Panc1 (cell line): Measurements from ENCODE around the gene PARG. TPM values are rescaled to one million over a fixed set of nuclear protein-coding genes. Genes with fewer than 3 reads are reported as not detected.

Experiments used
- ATAC-seq: fragments of 200-7000 bp; cut with Tn5 transposase; 2 replicates; pipeline ENCODE4 v1.9.1; 2020; ENCODE audit warnings: mild to moderate bottlenecking, moderate library complexity
- BruUV-seq: library from RNA; stranded (reverse); fragments of 400-500 nt; replicated peaks from 2 replicates; lab custom pipeline; 2021; lab: Mats Ljungman, UMichigan
- CTCF ChIA-PET: fragments of 300-600 bp; sonication (Branson Sonifier 250); formaldehyde crosslinking; loops from one replicate; lab custom pipeline; 2022; ENCODE audit warnings: antibody characterized with exemption; lab: Charles Lee
- POLR2A ChIA-PET: fragments of 300-600 bp; sonication (Branson Sonifier 250); formaldehyde crosslinking; loops from one replicate; lab custom pipeline; 2022; ENCODE audit warnings: antibody characterized with exemption; lab: Charles Lee
- DNase-seq: peaks from one replicate; pipeline ENCODE4 v3.0.0-alpha.2; 2010; ENCODE audit warnings: low read depth, low spot score
- H3K27ac ChIP-seq: 2 replicates; pipeline ENCODE4 v1.5.1; 2011; ENCODE audit warnings: mild to moderate bottlenecking, low read length, inconsistent platforms
- H3K27me3 ChIP-seq: fragments of 200-500 bp; sonication (Bioruptor generic); 2 replicates; pipeline ENCODE4 v1.6.0; 2014; ENCODE audit warnings: low read length, inconsistent platforms; ENCODE audit not compliant: control insufficient read depth, insufficient read depth
- H3K36me3 ChIP-seq: fragments of 200-500 bp; sonication (Bioruptor generic); 2 replicates; pipeline ENCODE4 v1.5.1; 2014; ENCODE audit warnings: inconsistent platforms, mild to moderate bottlenecking, low read length, moderate library complexity; ENCODE audit not compliant: control insufficient read depth, insufficient read depth
- H3K4me1 ChIP-seq: 2 replicates; pipeline ENCODE4 v1.5.1; 2011; ENCODE audit warnings: inconsistent platforms, mild to moderate bottlenecking, low read length, moderate library complexity; ENCODE audit not compliant: control insufficient read depth, insufficient read depth
- H3K4me3 ChIP-seq, 2 experiments: 2 replicates each; pipeline ENCODE4 v1.5.1; 2011 to 2012; ENCODE audit warnings: low read depth in 2 of 2, low read length in 2 of 2, mild to moderate bottlenecking in 2 of 2, inconsistent platforms in 1 of 2, moderate library complexity in 1 of 2
- H3K9me3 ChIP-seq: fragments of 200-500 bp; sonication (Bioruptor generic); 2 replicates; pipeline ENCODE4 v1.5.1; 2014; ENCODE audit warnings: low read depth, mild to moderate bottlenecking, inconsistent platforms, low read length, moderate library complexity; ENCODE audit not compliant: control insufficient read depth, insufficient read depth
- POLR2AphosphoS5 ChIP-seq: IDR thresholded peaks from 2 replicates; pipeline ENCODE4 v1.6.1; 2012; ENCODE audit warnings: mild to moderate bottlenecking, low read depth, low read length, moderate library complexity
- REST ChIP-seq, 2 experiments: IDR thresholded peaks; 2 replicates each; pipeline ENCODE4 v1.6.1; 2011 to 2012; ENCODE audit warnings: low read depth in 2 of 2, control low read depth in 1 of 2, low read length in 1 of 2, mild to moderate bottlenecking in 1 of 2, moderate library complexity in 1 of 2; ENCODE audit not compliant: insufficient read depth in 1 of 2
- SIN3A ChIP-seq: IDR thresholded peaks from 2 replicates; pipeline ENCODE4 v1.6.1; 2012; ENCODE audit warnings: low read depth, mild to moderate bottlenecking, low read length, moderate library complexity, borderline replicate concordance; ENCODE audit not compliant: insufficient read depth
- TCF7L2 ChIP-seq: IDR thresholded peaks from 2 replicates; pipeline ENCODE4 v1.6.1; 2011; ENCODE audit warnings: mild to moderate bottlenecking, low read depth, low read length, inconsistent platforms
- in situ Hi-C: cut with HindIII; loops from 2 replicates; pipeline ENCODE4 v1.10.0; 2016; ENCODE audit warnings: low sequenced_read_pairs, low pct_unique_long_range_greater_than_20kb
- intact Hi-C: fragments of 100-400 bp; cut with micrococcal nuclease; formaldehyde crosslinking; loops from one replicate; pipeline ENCODE4 v1.10.0; 2022; ENCODE audit not compliant: unreplicated experiment
- total RNA-seq: library from RNA; stranded (reverse); gene quantifications from one replicate; pipeline ENCODE4 v1.2.1, GENCODE V29; 2021; ENCODE audit not compliant: unreplicated experiment
- TF ChIP-seq, protein P1 (sequence below): fragments of 450-650 bp; IDR thresholded peaks from 2 replicates; pipeline ENCODE4 v1.5.1; 2017; ENCODE audit warnings: mild to moderate bottlenecking

PARG gene
- total RNA-seq, 1 experiment from 2014 or later: 39.9 TPM

DNA sequence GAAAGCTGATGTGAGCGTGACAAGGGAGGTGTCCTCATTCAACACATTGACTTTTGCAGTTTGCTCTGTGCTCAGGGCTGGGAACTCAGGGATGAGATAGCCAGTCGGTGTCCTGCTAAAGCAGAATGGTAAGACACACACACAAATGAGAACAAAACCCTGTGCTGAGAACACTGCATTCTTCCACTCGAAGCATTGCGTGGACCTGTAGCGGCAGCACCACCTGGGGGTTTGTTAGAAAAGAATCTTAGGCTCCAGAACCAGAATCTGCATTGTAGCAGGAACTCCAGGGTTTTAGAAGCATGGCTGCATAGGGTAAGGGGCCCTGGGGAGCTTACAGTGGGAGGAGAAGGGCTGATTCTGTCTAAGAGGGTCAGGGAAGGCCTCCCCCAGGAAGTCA lies 158.2 kb downstream of the PARG start:
- CTCF ChIA-PET: no interaction called here
- POLR2A ChIA-PET: interaction anchor here (0.8 kb wide), 1 partner anchor 735 kb away, joined by 8 read pairs; no protein-coding TSS in a partner anchor
- Histone ChIP-seq H3K27ac (no peak overlapping the region), H3K9me3 (no peaks in the 10 kb centered on the region), H3K36me3 (no peaks in the 10 kb centered on the region), H3K4me3 (no peak overlapping the region), H3K27me3 (peaks cover 11% of the 10 kb centered on the region; the same call in 1 of the 2 replicates), H3K4me1 (no peaks in the 10 kb centered on the region)
- DNase-seq (no peak), ATAC-seq (no peak)
- intact Hi-C loops: loop anchor here (5.0 kb wide), 1 partner anchor 191 kb away; no protein-coding TSS in a partner anchor
- TF ChIP-seq, protein P1, sequence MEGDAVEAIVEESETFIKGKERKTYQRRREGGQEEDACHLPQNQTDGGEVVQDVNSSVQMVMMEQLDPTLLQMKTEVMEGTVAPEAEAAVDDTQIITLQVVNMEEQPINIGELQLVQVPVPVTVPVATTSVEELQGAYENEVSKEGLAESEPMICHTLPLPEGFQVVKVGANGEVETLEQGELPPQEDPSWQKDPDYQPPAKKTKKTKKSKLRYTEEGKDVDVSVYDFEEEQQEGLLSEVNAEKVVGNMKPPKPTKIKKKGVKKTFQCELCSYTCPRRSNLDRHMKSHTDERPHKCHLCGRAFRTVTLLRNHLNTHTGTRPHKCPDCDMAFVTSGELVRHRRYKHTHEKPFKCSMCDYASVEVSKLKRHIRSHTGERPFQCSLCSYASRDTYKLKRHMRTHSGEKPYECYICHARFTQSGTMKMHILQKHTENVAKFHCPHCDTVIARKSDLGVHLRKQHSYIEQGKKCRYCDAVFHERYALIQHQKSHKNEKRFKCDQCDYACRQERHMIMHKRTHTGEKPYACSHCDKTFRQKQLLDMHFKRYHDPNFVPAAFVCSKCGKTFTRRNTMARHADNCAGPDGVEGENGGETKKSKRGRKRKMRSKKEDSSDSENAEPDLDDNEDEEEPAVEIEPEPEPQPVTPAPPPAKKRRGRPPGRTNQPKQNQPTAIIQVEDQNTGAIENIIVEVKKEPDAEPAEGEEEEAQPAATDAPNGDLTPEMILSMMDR: peak; percentile 30
- TF ChIP-seq POLR2AphosphoS5: no peak
- TF ChIP-seq SIN3A: no peak
- in situ Hi-C loops: no loop called here
- BruUV-seq: no TSS peak

DNA sequence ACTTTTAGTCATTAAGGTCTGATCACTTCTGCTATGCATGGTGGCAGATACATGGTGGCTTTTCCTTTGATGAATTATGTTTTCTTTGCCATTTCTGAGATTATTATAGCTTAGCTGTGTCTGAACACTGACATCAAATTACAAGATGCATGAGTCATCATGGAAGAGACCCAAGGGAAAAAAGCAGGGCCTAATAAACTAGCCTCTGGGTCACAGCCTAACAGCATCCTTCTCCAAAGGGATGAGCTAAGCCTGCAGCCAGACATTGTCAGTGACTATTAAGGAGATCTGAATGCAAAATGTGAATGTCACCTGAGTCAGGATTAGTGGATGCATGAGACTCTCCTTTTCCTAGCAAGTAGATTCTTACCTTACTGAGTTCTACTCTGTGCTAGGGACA lies 160.6 kb downstream of the PARG start:
- H3K36me3 ChIP-seq: no peaks in the 10 kb centered on the region
- peaks cover 11% of the 10 kb centered on the region for H3K27me3 ChIP-seq
- CTCF ChIA-PET: no interaction called here
- H3K9me3 ChIP-seq: no peaks in the 10 kb centered on the region
- ATAC-seq (no peak), DNase-seq (no peak)
- H3K4me3 ChIP-seq: no peak overlapping the region
- BruUV-seq: no TSS peak
- intact Hi-C loops (loop anchor here (5.0 kb wide), 1 partner anchor 189 kb away; no protein-coding TSS in a partner anchor), in situ Hi-C loops (no loop called here)
- H3K27ac ChIP-seq: no peak overlapping the region
- TF ChIP-seq POLR2AphosphoS5: no peak
- TF ChIP-seq, protein P1: no peak
- no peak for TF ChIP-seq REST (IDR thresholded peaks at IDR 0.05; ENCODE audit: insufficient read depth in 1 of 2, low read depth in 2 of 2, low read length in 1 of 2)
- no peak for TF ChIP-seq SIN3A
- no peak for TF ChIP-seq TCF7L2
- no peaks in the 10 kb centered on the region for H3K4me1 ChIP-seq
- POLR2A ChIA-PET: no interaction called here
